OCI-LY3 (cell line): Measurements from ENCODE around the gene SIK3.

ENCODE experiments used
- EZH2phosphoT487 ChIP-seq: fragments of 200-600 bp; shearing (Covaris generic); IDR thresholded peaks from 2 replicates; pipeline ENCODE4 v1.6.1; 2018; ENCODE audit warnings: antibody characterized with exemption, mixed run types, low read depth
- TF ChIP-seq, protein P1 (sequence below): fragments of 200-600, 300-600 bp; sonication (generic); IDR thresholded peaks from 2 replicates; pipeline ENCODE4 v1.5.1; 2014; ENCODE audit warnings: antibody characterized with exemption, low read length, low read depth

DNA sequence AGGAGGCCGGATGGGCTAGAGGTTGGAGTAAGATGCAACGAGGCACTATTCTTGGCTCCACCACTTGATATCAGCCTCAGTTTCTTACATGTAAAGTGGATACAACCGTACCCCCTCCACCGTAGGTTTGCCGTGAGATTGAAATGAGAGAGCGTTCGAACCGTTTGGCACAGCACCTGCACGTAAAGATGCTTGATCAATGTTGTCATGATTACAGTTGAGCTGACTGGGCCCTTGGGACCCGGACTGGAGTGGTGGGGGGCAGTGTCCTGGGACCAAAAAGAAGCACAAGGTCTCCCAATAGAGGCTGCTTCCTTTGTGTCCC is 264.8 kb downstream of the SIK3 start:
- TF ChIP-seq, protein P1, sequence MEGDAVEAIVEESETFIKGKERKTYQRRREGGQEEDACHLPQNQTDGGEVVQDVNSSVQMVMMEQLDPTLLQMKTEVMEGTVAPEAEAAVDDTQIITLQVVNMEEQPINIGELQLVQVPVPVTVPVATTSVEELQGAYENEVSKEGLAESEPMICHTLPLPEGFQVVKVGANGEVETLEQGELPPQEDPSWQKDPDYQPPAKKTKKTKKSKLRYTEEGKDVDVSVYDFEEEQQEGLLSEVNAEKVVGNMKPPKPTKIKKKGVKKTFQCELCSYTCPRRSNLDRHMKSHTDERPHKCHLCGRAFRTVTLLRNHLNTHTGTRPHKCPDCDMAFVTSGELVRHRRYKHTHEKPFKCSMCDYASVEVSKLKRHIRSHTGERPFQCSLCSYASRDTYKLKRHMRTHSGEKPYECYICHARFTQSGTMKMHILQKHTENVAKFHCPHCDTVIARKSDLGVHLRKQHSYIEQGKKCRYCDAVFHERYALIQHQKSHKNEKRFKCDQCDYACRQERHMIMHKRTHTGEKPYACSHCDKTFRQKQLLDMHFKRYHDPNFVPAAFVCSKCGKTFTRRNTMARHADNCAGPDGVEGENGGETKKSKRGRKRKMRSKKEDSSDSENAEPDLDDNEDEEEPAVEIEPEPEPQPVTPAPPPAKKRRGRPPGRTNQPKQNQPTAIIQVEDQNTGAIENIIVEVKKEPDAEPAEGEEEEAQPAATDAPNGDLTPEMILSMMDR, result no peak
- no peak for TF ChIP-seq EZH2phosphoT487
